ENCODE results near the gene MIDN.

GRCh38 chr19:1261798-1262622 is 13.6 kb downstream of the MIDN start:
- TF ChIP-seq CTCF (IDR thresholded peaks at IDR 0.05) (no peak), POLR2A (IDR thresholded peaks at IDR 0.05; ENCODE audit: low read length) (peak; percentile 10; the same call in 1 of the 2 replicates), REST (IDR thresholded peaks at IDR 0.05) (no peak), MYC (IDR thresholded peaks at IDR 0.05; ENCODE audit: borderline replicate concordance, low read length) (no peak), ZSCAN20 (CRISPR knock-in tag; IDR thresholded peaks at IDR 0.05) (no peak), JUNB (IDR thresholded peaks at IDR 0.05) (no peak), CHD2 (IDR thresholded peaks at IDR 0.05; ENCODE audit: low read length, partially characterized antibody) (no peak), RFX5 (IDR thresholded peaks at IDR 0.05) (no peak)

Data from A549 (cell line).